Stimulated activated CD8-positive, alpha-beta memory T cell treated with anti-CD3 and anti-CD28 coated beads, Interleukin-15, amount 100 ng/mL, for 48 hours (primary cell): ENCODE measurements around the gene MAP2.

Source experiments
- DNase-seq, 2 donors: peaks; one replicate each; pipeline ENCODE4 v3.0.0-alpha.2; 2020; ENCODE audit warnings: low read depth in 2 of 2

Gene MAP2

DNA sequence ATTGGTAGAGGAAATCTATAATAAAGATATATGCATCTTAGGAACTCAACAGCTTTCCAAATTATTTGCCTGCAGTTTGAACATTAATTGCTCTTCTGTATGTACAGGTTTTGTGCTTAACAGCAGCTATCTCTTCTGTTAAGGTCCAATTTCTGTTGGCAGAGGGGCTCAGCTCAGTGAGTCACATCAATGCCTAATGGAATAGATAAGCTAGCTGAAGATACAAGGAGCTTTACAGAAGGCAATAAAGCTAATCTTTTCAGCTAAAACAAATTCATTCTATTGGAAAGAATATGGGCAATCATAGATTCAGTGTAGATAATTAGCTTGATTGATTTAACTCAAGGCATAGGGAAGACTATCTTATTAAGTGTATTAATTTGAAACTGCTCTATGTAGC, 289.4 kb downstream of the MAP2 start:
- DNase-seq = no peak

DNA sequence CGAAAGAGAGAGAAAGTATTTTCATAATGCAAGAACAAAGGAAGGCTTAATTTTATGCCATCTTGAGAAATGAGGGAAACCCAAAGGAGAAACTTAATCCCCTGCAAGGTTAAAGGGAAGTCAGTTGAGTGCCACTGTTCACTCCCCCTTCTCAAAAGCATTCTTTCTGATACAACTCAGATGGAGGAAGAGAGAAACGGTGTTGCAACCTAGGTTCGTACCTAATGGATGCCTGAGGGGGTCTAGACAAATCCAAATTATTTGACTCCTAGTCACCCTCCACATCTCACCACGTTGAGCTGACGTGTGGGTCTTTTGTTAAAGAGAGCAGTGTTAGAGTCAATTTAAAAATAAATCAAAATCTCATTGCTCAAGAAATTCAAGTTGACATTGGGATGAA, 295.2 kb downstream of the MAP2 start:
- DNase-seq = no peak

DNA sequence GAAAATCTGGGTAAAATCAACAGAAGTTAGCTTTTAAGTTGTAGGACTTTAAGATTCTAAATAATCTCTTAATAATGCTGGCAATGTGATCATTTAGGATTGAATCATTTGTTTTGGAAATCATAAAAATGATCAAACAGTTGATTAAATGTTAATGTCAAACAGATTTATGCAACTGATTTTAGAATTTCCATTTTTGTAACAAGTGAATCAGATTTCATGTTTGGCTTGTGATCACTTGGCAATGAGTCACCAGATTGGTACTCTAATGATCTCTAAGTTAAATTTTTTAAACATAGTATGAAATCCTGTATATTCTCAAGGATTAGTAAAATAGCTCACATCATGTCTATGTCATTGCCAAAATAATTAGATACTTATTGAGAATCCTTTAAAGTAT, 297.6 kb downstream of the MAP2 start:
- DNase-seq = no peak

DNA sequence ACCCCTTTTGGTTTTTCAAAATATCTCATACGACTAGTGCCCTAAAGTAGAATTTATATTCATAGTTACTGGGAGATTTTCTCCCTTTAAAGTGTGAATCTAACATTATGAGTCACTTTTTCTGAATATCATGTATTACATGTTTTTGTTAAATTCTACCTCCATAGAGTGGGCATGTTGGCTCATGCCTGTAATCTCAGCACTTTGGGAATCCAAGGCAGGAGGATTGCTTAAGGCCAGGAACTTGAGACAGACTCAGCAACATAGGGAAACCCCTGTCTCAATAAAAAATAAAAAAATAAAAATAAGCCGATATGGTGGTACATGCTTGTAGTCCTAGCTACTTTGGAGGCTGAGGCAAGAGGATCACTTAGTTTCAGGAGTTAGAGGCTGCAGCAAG, 302.5 kb downstream of the MAP2 start:
- no peak for DNase-seq

DNA sequence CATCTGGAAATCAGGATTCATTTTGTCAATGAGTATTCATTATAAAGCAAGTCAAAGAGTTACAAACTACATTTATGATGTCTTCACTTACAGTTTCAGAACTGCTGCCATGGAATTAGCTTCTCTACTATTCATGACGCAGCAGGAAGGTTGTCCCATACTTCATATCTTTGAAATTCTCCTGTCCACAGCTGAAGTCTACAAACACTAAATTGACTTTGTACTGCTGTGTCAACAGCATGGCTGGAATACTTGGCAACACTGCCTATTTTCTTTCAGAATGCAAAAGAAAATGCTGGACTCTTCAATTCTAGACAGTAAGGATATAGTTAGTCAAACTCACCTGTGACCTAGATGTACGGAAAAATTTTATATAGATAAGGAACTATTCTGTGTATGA, 303.2 kb downstream of the MAP2 start:
- DNase-seq = no peak

DNA sequence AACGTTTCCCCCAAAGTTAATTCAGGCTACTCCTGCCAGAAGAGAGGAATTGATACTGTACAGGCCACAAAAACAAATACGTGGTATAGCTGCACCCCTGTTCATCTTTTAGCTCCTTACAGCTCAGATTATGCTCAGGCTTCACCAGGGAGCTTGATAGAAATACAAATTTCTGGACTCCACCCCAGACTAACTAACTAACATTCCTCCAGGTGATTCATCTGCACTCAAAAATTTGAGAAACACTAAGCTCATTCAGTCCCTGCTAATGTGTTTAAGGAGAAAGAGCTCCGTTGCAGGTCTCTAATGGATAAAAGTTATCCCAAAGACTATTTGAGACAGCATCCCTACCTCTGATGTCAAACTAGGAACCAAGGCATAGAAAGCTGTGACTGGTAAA, 311.0 kb downstream of the MAP2 start:
- no peak for DNase-seq

DNA sequence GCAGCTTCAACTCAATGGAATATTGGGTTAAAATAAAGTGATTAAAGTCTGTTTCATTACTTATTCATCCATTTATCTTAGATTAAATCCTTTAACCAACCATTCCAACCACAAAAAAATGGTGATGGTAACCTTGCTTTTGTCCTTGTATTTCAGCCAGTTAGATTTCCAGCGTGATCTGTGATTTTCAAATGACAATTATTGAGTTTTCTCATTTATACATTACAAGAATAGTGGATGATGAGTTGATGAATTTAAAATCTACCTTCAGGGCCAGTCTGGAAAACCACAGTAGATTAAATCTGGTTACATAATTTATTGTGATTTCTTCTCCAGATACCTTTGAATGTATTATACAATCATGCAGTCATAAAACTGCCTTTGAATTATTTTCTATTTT, 318.1 kb downstream of the MAP2 start:
- DNase-seq = no peak

DNA sequence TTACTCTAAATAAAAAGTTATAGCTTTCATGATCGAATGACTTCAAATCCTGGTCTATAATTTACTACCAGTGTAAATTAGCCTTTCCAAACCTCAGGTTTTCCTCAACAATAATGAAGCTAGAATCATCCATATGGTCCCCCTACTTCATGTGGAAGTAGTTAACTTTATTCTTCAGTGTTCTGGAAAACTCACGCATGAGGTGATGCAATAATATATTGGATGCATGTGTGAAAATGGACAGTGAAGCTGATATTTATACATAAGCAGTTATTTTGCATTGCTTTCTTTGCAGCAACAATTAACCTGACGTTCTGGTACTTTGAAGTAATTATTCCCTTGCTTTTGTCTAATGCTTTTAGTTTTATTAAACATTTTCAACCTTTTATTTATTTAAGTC, 329.2 kb downstream of the MAP2 start:
- DNase-seq = no peak

DNA sequence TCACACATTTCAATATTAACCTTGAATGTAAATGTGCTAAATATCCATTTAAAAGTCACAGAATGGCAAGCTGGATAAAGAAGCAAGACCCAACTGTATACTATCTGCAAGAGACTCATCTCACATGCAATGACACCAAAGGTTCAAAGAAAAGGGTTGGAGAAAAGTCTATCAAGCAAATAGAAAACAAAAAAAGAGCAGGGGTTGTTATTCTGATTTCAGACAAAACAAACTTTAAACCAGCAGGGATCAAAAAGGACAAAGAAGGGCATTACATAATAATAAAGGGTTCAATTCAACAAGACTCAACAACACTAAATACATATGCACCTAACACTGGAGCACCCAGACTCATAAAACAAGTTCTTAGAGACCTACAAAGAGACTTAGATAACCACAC, 333.3 kb downstream of the MAP2 start:
- no peak for DNase-seq

DNA sequence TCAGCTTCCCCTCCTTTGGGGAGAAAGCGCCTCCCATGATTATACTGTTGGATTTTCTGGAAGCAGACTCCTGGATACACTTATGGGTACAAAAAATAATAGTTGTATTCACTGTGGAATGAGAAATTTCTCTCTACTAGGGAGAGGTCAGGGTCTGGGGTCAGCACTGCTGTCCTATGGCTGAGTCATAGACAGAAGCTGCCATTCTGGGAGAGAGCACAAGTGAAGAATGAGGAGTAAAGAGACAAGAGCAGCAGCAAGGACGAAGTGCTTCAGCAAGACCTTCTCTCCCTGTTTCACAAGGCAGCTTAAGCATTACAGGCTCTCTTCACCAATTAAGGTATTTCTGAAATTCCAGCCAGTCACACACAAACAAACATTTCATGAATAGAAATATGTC, 337.7 kb downstream of the MAP2 start:
- DNase-seq = no peak

DNA sequence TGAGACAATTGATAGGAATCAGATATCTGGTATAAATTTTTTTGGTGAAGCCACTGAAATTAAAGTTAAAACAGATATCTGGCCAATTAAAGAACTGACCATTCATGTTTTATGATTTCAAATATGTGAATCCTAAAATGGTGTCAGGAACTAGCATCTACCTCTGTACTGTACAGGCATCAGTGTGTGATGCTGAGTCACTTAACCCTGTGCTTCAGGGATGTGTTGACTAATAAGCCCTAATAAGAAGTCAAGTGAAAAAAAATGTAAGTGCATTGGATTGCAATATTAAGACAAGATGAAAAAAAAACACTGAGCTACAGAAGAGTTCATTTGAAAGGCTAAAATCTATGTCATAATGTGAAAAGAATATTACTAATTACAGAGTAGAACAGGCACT, 338.7 kb downstream of the MAP2 start:
- no peak for DNase-seq

DNA sequence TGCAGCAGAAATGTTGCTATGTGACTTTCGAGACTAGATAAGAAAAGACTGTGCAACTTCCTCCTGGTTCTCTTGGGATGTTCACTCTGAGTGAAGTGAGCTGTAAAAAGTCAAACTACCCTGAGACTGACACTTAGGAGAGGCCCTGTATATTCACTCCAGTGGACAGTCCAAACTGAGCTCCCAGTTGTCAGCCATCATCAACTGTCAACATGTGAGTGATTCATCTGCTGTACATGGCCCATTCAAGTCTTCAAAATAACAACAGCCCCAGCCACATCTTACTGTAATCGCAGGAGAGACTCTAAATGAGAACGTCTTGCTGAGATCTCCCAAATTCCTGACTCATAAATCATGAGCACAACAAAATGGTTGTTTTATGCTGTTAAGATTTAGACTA, 339.3 kb downstream of the MAP2 start:
- DNase-seq = no peak

DNA sequence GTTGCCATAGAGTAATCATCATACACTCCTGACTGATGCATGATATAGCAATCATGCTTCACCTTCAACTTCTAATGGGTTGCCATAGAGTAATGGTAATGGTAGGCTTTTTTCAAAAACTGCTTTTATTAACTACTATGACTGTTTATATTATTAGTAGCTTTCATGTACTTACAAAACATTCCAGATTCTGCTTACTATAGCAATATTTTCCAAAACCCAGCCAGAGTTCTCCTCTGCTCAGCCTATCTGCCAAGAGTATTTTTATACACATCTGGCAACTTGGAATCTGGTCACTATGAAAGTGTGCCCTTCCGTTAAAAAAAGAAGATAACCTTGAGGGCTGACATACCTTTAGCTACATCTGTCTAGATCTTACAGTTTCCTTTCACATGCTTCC, 342.8 kb downstream of the MAP2 start:
- no peak for DNase-seq

DNA sequence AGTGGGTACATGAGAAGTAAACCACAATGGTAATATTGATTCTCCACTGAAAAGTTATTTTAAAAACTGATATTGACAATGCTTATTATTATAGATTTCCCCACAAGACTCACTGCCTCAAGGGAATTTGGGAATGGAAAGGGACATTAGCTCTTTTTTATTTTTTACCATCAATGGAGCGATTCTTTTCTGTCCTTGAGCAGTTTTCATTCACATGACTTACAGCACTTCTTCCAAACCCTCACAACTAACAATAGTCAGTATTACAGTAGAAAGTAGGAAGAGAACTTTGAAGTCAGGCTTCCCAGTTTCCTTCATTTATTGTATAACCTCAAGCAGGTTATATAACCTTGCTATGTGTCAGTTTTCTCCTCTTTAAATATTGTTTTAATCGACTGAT, 343.5 kb downstream of the MAP2 start:
- no peak for DNase-seq

DNA sequence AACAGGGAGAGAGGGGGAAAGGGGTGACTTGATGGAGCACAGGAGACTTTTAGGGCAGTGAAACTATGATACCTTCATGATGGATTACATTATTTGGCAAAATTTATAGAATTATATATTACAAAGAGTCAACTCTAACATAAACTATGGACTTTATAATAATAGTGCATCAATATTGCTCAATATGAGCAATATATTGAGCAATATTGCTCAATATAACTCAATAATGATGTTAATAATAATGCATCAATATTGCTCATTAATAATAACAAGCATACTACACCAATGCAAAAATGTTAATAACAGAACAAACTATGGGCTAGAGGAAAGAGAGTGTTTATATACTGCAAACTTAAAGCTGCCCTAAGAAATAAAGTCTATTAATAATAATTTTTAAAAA, 344.7 kb downstream of the MAP2 start:
- DNase-seq = no peak

DNA sequence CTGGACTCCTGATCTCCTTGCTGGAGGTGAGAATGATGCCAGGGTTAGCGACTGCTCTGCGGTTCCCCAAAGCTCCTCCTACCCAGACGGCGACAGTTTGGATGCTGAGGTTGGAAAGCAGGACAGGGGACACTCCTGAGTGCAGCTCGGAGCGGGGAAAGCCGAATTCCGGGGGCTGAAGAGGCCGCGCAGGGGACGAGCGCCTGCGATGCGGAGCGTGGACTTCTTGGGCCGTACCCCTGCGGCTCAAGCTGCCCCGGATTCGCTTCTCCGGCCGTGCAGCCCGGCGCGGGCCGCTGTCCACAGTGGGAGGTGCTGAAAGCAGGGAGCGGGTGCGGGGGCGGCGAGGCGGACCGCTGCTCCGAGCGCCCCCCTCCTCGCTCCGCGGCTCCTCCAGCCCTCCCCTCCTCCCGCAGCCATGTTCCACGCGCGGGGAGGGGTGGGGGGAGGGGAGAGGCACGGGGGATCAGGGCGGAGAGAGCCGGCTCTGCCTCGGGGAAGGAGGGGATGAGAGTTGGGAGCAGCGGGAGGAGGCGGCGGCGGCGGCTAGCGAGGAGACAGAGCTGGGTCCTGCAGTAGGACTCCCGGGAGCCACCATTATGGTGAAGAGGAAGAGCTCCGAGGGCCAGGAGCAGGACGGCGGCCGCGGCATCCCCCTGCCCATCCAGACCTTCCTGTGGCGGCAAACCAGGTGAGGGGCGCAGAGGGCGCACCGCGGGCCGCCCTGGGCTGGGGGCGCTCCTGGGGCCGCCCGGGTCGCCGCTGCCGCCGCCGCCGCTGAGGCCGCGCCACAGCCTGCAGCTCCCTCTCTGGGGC, 347.8 kb downstream of the MAP2 start, which contains the start of gene UNC80:
TSS of gene UNC80 (plus strand) at position 359 of the 816 bp plus-strand sequence. CDS start at position 600, 241 bp downstream.
- DNase-seq = peak in 1 of 2 donors; percentile 2

DNA sequence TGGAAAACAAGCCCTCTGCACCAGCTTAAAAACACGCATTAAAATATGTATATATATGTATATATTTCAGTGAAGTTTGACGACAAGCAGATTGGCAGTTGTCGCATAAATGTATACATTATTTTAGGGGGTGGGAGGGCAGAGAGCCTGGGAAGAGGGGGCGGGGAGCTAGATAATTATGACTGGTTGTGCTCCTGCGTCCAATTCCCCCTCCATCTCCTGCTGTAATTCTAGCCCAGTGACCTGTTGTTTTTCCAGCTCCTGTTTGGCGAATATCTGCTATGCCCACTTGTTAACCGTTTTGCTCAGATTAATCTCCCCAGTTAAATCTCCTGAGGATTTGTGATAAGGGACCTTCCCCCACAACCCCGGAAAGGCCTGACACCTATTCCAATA, 348.4 kb downstream of the MAP2 start:
- DNase-seq = no peak

DNA sequence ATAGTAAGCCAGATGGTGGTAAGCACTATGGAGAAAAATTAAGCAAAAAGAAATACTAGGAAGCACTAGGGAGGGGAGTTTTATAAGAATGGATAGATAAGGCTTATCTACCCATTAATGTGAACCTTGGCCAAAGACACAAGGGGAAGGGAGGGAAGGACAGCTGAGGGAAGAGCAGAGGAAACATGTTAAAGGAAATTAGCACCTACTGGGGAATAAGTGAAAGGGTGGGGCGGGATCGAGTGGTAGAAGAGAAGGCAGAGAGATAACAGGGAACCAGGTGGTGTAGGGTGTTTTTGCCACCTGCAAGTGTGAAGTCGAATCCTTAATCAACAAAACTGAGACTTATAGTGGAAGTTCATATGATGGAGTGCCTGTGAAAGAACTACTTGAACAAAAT, 349.5 kb downstream of the MAP2 start:
- no peak for DNase-seq
